ENCODE results near the gene NEURL1. TPM values are rescaled to one million over a fixed set of nuclear protein-coding genes. Genes with fewer than 3 reads are reported as not detected.

Gene NEURL1
- total RNA-seq, 4 donors from 2014 or later: 0.39 to 0.63 (median 0.46) TPM

DNA sequence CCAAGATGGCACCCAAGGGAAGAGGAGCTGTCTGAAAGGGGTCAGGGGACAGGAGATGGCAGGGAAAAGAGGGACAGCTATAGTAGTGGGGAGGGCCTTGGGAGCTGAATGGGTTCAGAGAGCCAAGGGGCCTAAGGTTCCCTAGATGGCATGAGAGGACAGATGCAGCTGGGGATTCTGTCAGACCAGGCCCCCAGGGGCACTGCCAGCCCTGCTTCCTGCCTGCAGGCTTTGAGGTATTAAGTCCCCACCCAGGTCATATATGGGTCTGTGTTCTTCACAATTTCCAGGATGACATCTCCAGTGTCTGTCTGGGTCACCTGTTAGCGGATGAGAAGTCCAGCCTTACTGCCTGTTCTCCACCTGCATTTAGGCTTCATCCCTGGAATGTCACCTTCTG, 56.7 kb downstream of the NEURL1 start:
- intact Hi-C loops (cut with DNase I): no loop called here
- H3K4me1 ChIP-seq: peaks cover under 1 to 19% (median 8%) of the 10 kb centered on the region in 4 donors
- no peaks in the 10 kb centered on the region for H3K36me3 ChIP-seq
- no peak for DNase-seq (ENCODE audit: extremely low spot score)
- H3K27ac ChIP-seq (replicated peaks in 1 of 4): no peak overlapping the region
- TF ChIP-seq, protein P1, sequence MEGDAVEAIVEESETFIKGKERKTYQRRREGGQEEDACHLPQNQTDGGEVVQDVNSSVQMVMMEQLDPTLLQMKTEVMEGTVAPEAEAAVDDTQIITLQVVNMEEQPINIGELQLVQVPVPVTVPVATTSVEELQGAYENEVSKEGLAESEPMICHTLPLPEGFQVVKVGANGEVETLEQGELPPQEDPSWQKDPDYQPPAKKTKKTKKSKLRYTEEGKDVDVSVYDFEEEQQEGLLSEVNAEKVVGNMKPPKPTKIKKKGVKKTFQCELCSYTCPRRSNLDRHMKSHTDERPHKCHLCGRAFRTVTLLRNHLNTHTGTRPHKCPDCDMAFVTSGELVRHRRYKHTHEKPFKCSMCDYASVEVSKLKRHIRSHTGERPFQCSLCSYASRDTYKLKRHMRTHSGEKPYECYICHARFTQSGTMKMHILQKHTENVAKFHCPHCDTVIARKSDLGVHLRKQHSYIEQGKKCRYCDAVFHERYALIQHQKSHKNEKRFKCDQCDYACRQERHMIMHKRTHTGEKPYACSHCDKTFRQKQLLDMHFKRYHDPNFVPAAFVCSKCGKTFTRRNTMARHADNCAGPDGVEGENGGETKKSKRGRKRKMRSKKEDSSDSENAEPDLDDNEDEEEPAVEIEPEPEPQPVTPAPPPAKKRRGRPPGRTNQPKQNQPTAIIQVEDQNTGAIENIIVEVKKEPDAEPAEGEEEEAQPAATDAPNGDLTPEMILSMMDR (IDR thresholded peaks at IDR 0.05): no peak
- TF ChIP-seq POLR2AphosphoS5 (IDR thresholded peaks at IDR 0.05): no peak
- TF ChIP-seq POLR2A (IDR thresholded peaks at IDR 0.05; ENCODE audit: low read depth): no peak
- no peak for TF ChIP-seq EP300 (IDR thresholded peaks at IDR 0.05)
- H3K4me3 ChIP-seq: no peak overlapping the region
- H3K27me3 ChIP-seq: no peaks in the 10 kb centered on the region
- H3K9me3 ChIP-seq: no peaks in the 10 kb centered on the region
- 100% methylated on average over 1 of the region's 1 CpG for WGBS

GRCh38 chr10:103551619-103552602, 58.4 kb downstream of the NEURL1 start:
- 57% methylated on average over 10 of the region's 10 CpGs for WGBS
- TF ChIP-seq, protein P1 (IDR thresholded peaks at IDR 0.05): no peak
- TF ChIP-seq POLR2AphosphoS5 (IDR thresholded peaks at IDR 0.05): no peak
- TF ChIP-seq EP300 (IDR thresholded peaks at IDR 0.05): no peak
- TF ChIP-seq POLR2A (IDR thresholded peaks at IDR 0.05; ENCODE audit: low read depth): no peak
- intact Hi-C loops (cut with DNase I): no loop called here
- H3K9me3 ChIP-seq: no peaks in the 10 kb centered on the region
- H3K36me3 ChIP-seq: no peaks in the 10 kb centered on the region
- no peak overlapping the region for H3K27ac ChIP-seq (replicated peaks in 1 of 4)
- no peaks in the 10 kb centered on the region for H3K27me3 ChIP-seq
- DNase-seq (ENCODE audit: extremely low spot score): no peak
- no peak overlapping the region for H3K4me3 ChIP-seq
- peaks cover 9 to 30% (median 17%) of the 10 kb centered on the region in 4 donors for H3K4me1 ChIP-seq

- Histone ChIP-seq H3K36me3 (no peaks in the 10 kb centered on the region), H3K27ac (replicated peaks in 1 of 4) (no peak overlapping the region), H3K9me3 (no peaks in the 10 kb centered on the region), H3K4me1 (peaks cover 9 to 23% (median 14%) of the 10 kb centered on the region in 4 donors), H3K4me3 (no peak overlapping the region), H3K27me3 (no peaks in the 10 kb centered on the region)
- 81% methylated on average over 18 of the region's 20 CpGs for WGBS
- DNase-seq (ENCODE audit: extremely low spot score): no peak
- intact Hi-C loops (cut with DNase I): no loop called here
- TF ChIP-seq, protein P1 (IDR thresholded peaks at IDR 0.05): no peak
- TF ChIP-seq POLR2AphosphoS5 (IDR thresholded peaks at IDR 0.05): no peak
- TF ChIP-seq EP300 (IDR thresholded peaks at IDR 0.05): no peak
- TF ChIP-seq POLR2A (IDR thresholded peaks at IDR 0.05; ENCODE audit: low read depth): no peak
Observed at GRCh38 chr10:103552856-103553742, 59.6 kb downstream of the NEURL1 start.

DNA sequence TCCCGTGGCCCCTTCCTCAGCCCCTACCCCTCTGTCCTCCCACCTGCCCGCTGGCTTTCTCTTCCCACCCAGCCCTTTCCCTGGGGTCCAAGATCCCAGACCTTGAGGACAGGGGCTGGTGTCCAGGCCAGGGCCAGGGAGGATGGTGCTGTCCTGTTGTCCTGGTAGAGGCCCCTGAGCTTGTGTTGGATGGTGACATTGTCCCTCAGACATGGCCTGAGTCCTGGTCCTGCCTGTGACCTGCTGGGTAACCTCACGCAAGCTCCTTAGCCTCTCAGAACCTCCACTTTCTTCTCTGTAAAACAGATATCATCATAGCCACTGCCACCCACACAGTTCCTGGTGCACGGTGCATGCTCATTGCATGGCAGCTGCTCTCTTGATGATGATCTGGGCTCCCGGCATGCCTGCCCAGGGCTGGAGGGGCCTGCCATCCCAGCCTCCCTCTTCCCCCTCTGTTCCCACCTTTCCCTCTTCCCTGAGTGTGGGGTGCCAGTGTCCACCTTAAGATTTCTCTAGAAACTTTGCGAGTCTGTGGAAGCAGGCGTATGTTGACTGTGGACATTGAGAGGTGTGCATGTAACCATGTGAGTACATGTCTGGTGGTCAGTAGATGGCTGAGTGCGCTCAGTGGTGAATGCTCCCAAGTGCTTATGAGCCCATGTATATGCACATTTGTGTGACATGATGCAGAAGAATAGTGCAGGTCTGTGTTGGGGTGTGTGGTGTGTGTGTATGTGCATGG, 60.4 kb downstream of the NEURL1 start:
- TF ChIP-seq POLR2AphosphoS5 (IDR thresholded peaks at IDR 0.05): no peak
- Histone ChIP-seq H3K27me3 (no peaks in the 10 kb centered on the region), H3K27ac (replicated peaks in 1 of 4) (no peak overlapping the region), H3K36me3 (no peaks in the 10 kb centered on the region), H3K9me3 (no peaks in the 10 kb centered on the region), H3K4me3 (no peak overlapping the region), H3K4me1 (peaks cover 9 to 23% (median 14%) of the 10 kb centered on the region in 4 donors)
- WGBS: 86% methylated on average over 8 of the region's 8 CpGs
- intact Hi-C loops (cut with DNase I): no loop called here
- no peak for DNase-seq (ENCODE audit: extremely low spot score)

Measured in esophagus muscularis mucosa (tissue), 4 donors.